ENCODE measurements around the gene AKT2. TPM values are rescaled to one million over a fixed set of nuclear protein-coding genes. Genes with fewer than 3 reads are reported as not detected.

AKT2 gene
- total RNA-seq, 2 experiments from 2014 or later = 139 to 144 TPM

GRCh38 chr19:40241809-40242384, 43.2 kb downstream of the AKT2 start:
- H3K27me3 Mint-ChIP-seq = no peaks in the 10 kb centered on the region
- TF ChIP-seq, protein P1, sequence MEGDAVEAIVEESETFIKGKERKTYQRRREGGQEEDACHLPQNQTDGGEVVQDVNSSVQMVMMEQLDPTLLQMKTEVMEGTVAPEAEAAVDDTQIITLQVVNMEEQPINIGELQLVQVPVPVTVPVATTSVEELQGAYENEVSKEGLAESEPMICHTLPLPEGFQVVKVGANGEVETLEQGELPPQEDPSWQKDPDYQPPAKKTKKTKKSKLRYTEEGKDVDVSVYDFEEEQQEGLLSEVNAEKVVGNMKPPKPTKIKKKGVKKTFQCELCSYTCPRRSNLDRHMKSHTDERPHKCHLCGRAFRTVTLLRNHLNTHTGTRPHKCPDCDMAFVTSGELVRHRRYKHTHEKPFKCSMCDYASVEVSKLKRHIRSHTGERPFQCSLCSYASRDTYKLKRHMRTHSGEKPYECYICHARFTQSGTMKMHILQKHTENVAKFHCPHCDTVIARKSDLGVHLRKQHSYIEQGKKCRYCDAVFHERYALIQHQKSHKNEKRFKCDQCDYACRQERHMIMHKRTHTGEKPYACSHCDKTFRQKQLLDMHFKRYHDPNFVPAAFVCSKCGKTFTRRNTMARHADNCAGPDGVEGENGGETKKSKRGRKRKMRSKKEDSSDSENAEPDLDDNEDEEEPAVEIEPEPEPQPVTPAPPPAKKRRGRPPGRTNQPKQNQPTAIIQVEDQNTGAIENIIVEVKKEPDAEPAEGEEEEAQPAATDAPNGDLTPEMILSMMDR (IDR thresholded peaks at IDR 0.05) = no peak
- ChIA-PET POLR2A (no interaction called here), CTCF (interaction anchor here (1.6 kb wide), 1 partner anchor 76 kb away, joined by 4 read pairs; no protein-coding TSS in a partner anchor)
- ATAC-seq = no peak
- H3K9me3 Mint-ChIP-seq = no peaks in the 10 kb centered on the region
- H3K36me3 Mint-ChIP-seq (ENCODE audit: low read depth) = peaks cover 14% of the 10 kb centered on the region
- intact Hi-C loops (cut with micrococcal nuclease) = no loop called here
- no peaks in the 10 kb centered on the region for H3K4me1 Mint-ChIP-seq (ENCODE audit: low read depth)
- H3K4me3 Mint-ChIP-seq = no peak overlapping the region
- no peak overlapping the region for H3K27ac Mint-ChIP-seq
- DNase-seq = no peak

DNA sequence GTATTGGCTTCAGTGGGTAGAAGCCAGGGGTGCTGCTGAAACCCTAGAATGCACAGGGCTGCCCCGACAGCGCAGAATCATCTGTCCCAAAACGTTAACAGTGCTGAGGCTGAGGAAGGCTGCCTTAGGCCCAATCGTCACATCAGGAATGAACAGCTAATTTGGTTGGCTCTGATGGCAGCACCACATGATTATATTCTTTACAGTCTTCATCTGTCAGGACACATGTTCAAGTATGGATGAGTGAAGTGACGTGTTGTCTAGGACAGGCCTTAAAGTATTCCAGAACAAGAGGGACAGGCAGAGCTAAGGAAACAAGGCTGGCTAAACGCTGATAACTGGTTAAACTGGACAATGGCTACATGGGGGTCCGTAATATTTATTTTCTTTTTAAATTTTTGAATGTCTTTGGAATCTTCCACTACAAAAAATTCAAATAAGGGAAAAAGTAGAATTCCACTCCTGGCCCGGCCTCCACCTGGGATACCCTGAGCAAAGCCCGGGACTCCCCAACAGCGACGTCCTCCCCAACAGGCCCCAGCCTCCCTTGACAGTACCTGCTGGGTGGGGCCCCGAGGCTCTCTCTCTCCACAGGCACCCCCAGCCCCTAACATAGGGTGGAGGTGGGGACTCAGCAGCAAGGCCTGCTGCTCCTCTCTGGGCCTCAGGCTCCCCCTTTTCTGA, 43.9 kb downstream of the AKT2 start:
- H3K4me3 Mint-ChIP-seq = no peak overlapping the region
- H3K4me1 Mint-ChIP-seq (ENCODE audit: low read depth) = no peaks in the 10 kb centered on the region
- H3K9me3 Mint-ChIP-seq = no peaks in the 10 kb centered on the region
- H3K36me3 Mint-ChIP-seq (ENCODE audit: low read depth) = peaks cover 18% of the 10 kb centered on the region
- ChIA-PET POLR2A (interaction anchor here (1.0 kb wide), 1 partner anchor 138 kb away, joined by 3 read pairs; no protein-coding TSS in a partner anchor), CTCF (no interaction called here)
- TF ChIP-seq, protein P1 (IDR thresholded peaks at IDR 0.05) = no peak
- ATAC-seq (no peak), DNase-seq (no peak)
- H3K27ac Mint-ChIP-seq = no peak overlapping the region
- H3K27me3 Mint-ChIP-seq = no peaks in the 10 kb centered on the region
- intact Hi-C loops (cut with micrococcal nuclease) = no loop called here

DNA sequence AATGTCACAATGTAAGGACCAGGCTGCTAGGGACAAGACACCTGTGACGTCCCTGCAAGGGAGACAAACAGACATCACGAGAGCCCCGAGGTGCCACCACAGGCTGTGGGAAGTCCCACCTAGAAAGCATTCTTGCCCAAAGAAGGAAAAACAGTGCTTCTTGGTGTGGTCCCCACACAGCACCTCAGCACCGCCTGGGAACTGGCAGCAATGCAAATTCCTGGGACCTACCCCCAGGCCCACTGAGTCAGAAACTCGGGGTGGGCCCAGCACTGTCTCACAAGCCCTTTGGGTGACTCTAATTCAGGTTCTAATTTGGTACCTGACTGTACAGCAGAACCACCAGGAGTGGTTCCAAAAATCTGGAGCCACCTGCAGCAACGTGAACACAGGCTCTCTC, 44.8 kb downstream of the AKT2 start:
- ChIA-PET POLR2A (interaction anchor here (1.0 kb wide), 1 partner anchor 137 kb away, joined by 3 read pairs; no protein-coding TSS in a partner anchor), CTCF (no interaction called here)
- DNase-seq (no peak), ATAC-seq (no peak)
- H3K27me3 Mint-ChIP-seq = no peaks in the 10 kb centered on the region
- peaks cover 18% of the 10 kb centered on the region for H3K36me3 Mint-ChIP-seq (ENCODE audit: low read depth)
- no peaks in the 10 kb centered on the region for H3K9me3 Mint-ChIP-seq
- H3K27ac Mint-ChIP-seq = no peak overlapping the region
- H3K4me3 Mint-ChIP-seq = no peak overlapping the region
- no peaks in the 10 kb centered on the region for H3K4me1 Mint-ChIP-seq (ENCODE audit: low read depth)
- intact Hi-C loops (cut with micrococcal nuclease) = no loop called here
- TF ChIP-seq, protein P1 (IDR thresholded peaks at IDR 0.05) = no peak

DNA sequence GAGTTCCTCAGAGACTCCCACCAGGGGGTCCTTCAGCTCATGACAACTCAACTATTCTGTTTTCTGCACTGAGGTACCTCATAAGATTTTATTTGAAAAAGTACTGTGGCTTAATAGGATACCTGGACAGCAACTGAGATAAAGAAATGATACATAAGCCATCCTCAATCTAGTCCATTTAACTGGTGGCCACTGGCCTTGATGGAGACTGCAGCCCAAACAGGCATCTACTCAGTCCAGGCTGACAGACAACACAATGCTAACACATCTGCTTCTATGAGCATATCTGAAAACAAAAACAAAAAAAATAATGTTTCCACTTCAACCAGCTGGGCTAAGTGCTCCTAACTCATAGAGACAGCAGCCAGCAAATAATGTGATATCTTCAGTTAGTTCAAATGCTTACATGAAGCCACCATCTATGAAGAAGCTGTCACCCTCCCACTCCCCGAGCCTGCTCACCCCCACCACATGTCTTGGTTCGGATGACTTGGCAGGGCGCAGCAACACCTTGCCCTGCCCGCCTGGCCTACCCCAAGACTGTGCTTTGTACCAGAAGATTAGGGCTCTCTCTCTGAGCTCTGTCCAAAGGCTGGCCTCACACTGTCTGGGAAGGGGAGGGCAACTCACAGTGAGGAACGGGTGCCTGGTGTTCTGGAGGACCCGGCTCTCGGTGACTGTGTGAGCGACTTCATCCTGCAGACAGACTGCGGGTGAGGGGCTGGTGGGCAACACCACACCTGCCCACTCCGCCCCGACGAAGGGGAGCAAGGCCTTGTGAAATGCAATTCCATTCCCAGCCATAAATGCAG, 45.5 kb downstream of the AKT2 start:
- DNase-seq (no peak), ATAC-seq (no peak)
- Mint-ChIP-seq H3K27me3 (no peaks in the 10 kb centered on the region), H3K9me3 (no peaks in the 10 kb centered on the region), H3K36me3 (ENCODE audit: low read depth) (peaks cover 20% of the 10 kb centered on the region), H3K4me3 (no peak overlapping the region), H3K4me1 (ENCODE audit: low read depth) (no peaks in the 10 kb centered on the region), H3K27ac (no peak overlapping the region)
- CTCF ChIA-PET = no interaction called here
- TF ChIP-seq, protein P1 (IDR thresholded peaks at IDR 0.05) = no peak
- POLR2A ChIA-PET = no interaction called here
- intact Hi-C loops (cut with micrococcal nuclease) = no loop called here

GRCh38 chr19:40238775-40239174, 46.4 kb downstream of the AKT2 start:
- no peaks in the 10 kb centered on the region for H3K4me1 Mint-ChIP-seq (ENCODE audit: low read depth)
- TF ChIP-seq, protein P1 (IDR thresholded peaks at IDR 0.05) = no peak
- no peak overlapping the region for H3K27ac Mint-ChIP-seq
- H3K9me3 Mint-ChIP-seq = no peaks in the 10 kb centered on the region
- ATAC-seq (no peak), DNase-seq (no peak)
- peaks cover 20% of the 10 kb centered on the region for H3K36me3 Mint-ChIP-seq (ENCODE audit: low read depth)
- ChIA-PET POLR2A (no interaction called here), CTCF (no interaction called here)
- H3K4me3 Mint-ChIP-seq = no peak overlapping the region
- H3K27me3 Mint-ChIP-seq = no peaks in the 10 kb centered on the region
- intact Hi-C loops (cut with micrococcal nuclease) = no loop called here
